NCI-H2081 treated with DMSO at 0.1 percent for 48 hours (cell line): ENCODE results near the gene ABHD17B.

Experiments used
- DNase-seq: peaks from one replicate; lab custom pipeline; 2025; lab: John Stamatoyannopoulos, UW

Gene ABHD17B

DNA sequence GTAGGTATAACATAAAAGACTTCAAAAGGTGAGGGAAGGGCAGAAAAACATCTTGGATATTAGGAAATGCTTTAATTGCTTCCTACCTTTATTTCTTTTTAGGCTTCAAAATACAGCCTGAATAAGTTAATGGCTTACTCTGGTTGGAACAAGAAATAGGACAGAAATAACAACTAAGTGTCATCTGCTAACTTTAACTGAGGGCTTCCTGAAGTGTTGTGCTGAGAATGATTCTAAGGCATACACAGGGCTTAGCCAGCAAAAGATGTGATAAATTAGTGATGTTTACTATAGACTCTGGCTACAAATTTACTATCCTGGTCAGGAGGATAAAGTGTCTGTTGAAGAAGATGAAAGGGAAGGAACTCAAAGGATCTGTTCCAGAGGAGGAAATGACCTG lies 34.2 kb downstream of the ABHD17B start:
- DNase-seq = no peak

DNA sequence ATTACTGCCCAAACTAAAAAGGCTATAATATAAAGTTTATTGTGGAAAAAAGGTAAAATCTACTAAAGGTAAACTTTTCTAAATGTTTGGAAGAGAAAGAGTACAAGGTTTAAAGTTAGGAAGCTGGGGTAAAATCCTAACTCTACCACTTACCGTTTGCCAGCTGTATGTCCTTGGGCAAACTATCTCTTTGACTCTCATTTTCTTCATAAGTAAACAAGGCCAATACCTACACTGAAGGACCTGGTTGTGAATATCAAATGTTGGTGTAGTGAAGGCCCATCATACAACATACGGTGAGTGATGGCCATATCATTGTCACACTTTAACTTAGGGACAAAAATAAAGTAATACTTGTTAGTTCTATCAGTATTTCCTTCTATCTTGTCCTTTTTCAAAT lies 34.9 kb downstream of the ABHD17B start:
- DNase-seq = no peak

DNA sequence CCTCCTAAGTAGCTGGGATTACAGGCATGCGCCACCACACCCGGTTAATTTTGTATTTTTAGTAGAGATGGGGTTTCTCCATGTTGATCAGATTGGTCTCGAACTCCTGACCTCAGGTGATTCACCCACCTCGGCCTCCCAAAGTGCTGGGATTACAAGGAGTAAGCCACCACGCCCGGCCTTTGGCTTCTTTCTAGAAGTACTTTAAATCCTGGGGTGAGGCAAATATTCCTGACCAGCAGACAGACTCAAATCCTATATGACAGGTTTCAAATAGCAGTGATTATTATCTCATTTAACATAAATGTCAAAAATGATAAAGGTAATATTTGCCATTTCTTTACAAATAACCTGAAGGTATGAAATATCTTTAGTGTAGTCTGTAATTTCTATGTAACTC lies 35.6 kb downstream of the ABHD17B start:
- no peak for DNase-seq

DNA sequence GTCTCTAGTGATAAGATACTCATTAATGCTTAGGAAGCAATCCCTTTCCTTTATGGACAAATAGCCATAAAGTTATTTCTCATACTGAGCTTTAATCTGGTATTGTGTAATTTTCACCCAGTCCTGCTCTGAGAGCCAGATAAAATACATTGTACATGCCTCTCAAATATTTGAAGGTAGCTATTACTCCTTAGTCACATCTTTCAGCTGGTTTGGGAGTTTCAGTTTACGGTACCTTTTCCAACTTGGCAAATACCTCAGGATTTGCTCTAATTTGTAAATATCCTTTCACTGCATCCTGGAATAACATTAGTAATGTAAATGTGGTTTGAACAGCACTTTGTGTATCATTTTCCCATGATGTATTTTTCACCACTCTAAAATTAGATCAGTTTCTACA lies 47.4 kb downstream of the ABHD17B start:
- DNase-seq = no peak

DNA sequence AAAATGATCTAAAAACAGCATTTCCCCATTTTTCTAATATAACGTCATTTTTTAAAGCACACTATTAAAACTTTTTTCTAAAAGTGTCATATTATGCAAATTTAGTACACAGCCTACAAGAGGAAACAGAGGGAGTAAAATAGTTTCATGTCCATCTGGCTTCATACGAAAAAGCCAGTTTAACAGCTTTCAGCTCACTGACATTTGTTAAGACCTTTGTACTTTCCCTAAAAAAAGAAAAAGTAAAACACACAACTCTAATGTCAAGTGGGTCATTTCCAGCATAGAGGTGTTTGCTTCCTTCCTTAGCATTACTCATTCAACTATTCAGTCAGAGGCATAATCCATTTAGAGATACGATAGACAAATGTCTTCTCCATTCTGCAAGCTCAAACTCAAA lies 49.4 kb downstream of the ABHD17B start:
- no peak for DNase-seq

DNA sequence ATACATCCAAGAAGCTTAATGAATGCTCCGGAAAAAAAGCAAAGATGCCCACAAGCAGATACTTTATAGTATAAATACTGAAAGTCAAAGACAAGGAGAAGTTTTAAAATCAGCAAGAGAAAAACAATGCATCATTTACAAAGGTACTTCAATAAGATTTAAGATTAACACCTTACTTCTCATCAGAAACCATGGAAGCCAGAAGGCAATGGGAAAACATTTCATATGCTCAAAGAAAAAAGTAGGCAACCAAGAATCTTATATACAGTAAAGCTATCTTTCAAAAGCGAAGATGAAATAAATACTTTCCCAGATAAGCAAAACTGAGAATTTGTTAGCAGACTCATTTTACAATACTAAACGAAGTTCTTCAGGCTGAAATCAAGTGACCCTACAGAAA lies 51.1 kb downstream of the ABHD17B start:
- no peak for DNase-seq

DNA sequence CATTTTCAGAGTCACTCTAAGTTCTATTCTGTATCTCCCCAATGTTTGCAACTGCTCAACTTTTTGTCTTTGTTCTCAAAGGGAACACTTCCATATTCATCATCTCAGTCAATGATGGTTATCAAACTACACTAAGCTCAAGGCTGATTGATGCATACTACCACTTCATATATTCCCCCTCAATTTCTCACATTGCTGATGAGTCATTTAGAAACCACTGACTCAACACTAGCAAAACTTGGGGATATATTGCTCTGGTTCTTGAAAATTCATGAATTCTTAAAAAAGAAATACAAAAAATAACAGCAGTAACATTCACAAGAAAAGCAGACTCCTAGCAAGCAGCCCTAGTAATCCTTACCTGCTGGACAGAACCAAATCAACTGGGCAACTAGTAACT lies 52.2 kb downstream of the ABHD17B start:
- DNase-seq = no peak

DNA sequence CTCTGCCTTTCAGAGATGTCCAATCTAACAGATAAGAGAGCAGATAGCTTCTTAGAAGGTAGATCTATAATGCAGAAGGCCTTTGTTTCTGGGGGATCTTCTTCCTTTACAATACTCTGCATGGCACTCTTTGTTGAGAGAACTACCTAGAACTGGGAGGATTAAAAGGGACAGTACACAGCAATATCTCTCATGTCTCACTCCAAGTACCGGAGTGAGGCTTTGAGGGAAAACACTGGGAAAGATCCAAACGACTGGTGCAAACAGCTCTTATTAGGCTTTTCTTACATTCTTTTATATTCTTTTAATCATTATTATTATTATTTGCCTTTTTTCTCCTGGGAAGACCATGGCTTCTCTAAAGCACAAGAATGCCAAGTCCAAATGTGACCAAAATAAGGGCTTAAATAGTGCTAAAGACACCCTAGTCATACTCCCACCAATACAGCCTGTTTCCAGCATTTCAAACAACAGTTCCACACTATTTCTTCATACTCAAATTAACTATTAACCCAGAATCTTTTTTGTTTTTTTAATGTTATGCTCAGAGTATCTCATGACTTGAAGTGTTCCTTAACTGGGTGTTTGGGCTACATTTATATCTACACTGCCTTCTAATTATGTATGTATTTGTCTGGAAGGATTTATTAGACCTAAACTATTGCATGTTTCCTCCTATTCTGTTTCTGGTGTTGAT lies 52.7 kb downstream of the ABHD17B start:
- no peak for DNase-seq

DNA sequence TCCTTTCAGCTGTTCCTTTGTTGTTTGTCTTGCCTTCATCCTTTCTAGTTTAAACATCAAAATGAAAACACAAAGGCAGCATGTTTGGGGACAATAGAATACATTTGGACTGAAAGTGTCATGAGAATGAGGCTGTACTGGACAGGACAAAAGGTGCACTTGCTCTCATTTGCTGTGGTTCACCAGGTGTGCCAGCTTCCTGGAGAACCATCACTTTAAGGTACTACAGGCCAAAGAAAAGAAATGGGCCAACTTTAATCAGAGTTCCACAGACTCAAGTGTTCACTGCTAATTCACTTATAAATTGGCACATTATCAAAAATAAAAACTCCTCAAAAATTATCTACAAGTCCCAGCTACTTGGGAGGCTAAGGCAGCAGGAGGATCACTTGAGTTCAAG lies 53.8 kb downstream of the ABHD17B start:
- no peak for DNase-seq

DNA sequence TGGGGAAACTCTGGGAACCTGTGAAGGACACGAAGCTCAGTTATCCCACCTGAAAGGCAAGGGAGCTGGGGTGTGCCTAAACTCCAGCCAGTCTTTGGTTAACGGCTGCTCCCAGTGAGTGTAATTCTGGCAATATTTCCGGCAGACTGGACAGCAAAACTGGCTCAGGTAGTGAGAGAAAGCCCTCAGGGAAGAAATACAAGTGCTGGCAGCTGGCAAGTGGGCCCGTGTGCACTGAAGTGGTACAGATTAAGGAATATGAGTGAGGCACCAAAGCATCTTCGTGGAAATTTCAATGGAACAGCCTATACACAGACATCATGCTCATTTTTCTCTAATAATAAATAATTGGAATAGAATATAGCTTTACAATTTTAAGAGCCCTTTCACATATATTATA lies 56.2 kb downstream of the ABHD17B start:
- no peak for DNase-seq

DNA sequence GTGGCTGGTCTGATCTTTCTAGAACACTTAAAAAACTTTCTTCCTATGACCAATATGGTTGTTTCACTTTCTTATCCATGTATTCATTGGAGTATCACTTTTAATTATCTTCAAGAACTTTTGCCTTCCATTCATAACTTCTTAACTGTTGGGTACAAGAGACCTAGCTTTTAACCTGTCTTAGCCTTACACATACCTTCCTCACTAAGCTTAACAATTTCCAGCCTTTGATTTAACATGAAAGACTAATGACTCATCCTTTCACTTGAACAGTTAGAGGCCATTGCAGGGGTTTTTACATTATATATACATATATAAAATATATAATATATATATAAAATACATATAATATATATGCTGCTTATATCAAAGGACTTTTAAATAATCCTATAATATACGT lies 57.9 kb downstream of the ABHD17B start:
- no peak for DNase-seq

DNA sequence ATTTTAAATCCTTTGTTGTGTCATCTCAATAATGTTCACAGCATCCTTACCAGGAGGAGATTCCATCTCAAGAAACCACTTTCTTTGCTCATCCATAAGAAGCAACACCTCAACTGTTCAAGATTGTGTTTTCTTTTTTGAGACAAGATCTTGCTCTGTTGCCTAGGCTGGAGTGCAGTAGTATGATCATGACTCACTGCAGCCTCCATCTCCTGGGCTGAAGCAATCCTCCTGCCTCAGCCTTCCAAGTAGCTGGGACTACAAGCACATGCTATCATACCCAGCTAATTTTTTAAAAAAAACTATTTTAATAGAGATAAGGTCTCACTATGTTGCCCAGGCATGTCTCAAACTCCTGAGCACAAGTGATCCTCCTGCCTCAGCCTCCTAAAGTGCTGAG lies 60.0 kb downstream of the ABHD17B start:
- DNase-seq = no peak

DNA sequence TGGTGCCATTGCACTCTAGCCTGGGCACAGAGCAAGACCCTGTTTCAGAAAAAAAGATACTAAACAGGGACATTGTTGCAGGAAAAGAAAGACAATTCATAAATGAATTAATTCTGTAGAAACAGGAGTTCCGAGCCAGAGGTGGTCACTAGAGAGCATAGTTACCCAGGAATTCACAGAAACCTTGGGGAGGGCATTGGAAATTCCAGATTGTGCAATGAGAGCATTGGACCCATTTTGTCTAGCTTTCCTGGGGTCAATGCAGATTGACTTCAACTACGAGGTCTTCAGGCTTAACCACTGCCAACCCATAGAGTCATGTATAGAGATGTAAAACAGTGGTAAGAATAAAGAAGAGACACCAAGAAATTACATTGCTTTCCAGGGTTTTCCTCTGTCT lies 63.1 kb downstream of the ABHD17B start:
- no peak for DNase-seq

DNA sequence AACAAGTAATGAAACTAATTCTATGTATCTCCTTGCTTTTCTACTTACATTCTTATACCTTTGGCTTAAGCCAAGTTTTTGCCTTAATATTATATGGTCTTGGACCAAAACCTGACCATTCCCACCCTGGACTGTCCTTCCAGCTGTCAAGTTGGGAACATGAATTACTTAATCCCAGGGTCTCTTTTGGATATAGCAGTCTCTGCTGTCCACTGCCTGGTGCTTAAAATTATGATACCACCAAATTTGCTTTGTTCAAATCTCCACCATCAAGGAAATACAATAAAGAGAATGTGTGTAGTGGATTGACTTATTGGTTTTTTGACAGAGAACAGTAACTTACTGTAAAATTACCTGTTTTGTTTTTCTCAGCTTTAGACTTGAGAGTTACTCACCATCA lies 66.2 kb downstream of the ABHD17B start:
- DNase-seq = no peak

DNA sequence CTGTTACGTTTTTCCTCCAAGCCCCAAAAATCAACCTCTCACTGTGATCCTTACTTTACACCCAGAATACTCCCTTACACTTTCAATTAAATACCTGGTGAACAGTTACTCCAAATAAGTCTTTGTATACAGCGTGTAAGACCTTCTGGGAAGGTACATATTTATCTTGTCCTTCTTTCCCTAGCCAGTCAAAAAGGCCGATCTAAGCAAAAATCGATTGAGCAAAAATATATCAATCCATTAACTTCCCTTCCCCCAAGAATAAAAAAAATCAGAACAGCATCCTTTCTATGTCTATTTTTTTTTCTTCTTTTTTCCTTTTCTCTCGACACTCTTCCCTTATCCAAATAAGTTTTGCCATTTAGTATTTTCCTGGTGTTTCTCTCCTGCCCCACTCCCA lies 71.3 kb downstream of the ABHD17B start:
- no peak for DNase-seq

DNA sequence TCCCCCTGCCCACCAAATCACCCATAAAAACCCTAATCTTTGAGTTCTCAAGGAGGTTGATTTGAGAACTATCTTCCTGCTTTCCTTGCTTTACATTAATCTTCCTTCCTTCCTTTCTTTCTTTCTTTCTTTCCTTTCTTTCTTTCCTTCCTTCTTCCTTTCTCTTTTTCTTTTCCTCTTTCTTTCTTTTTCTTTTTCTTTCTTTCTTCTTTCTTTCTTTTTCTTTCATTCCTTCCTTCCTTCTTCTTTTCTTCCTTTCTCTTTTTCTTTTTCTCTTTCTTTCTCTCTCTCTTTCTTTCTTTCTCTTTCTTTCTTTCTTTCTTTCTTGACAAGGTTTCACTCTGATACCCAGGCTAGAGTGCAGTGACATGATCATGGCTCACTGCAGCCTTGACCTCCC lies 75.4 kb downstream of the ABHD17B start:
- DNase-seq = no peak

DNA sequence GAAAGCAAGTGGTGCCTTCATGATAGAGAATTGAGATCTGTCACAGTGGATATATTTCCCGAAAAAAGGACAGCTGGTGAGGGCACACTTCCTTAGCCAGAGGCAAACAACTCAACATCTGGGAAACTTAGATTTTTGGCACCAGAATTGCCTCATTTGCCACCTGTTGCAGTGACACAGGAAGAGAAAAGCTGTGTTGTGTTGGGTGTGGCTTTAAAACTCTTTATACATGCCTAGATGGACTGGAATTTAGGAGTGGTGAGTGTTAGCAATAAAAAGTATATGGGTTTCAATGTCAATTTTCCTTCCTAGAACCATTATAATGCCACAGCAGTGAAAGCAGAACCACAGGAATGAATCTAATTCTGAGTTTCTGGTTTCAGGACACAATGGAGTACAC lies 80.1 kb downstream of the ABHD17B start:
- DNase-seq = no peak

DNA sequence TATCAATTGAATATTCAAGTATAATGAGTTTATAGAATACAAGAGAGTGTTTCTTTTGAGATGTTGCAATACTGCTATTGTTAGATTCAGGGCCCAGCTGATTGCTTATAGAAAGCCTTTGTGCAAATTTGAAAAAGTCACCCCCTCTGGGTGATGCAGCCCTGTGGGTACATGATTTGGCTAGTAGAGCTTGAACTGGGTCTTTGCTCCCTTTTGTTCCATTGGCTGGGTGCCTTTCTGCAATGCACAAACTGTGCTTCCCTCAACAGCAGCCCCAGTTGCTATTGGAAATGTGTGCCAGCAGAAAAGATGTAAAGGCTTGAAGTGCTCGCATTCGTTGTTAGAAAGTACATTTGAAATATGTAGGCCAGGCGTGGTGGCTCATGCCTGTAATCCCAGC lies 80.8 kb downstream of the ABHD17B start:
- no peak for DNase-seq

DNA sequence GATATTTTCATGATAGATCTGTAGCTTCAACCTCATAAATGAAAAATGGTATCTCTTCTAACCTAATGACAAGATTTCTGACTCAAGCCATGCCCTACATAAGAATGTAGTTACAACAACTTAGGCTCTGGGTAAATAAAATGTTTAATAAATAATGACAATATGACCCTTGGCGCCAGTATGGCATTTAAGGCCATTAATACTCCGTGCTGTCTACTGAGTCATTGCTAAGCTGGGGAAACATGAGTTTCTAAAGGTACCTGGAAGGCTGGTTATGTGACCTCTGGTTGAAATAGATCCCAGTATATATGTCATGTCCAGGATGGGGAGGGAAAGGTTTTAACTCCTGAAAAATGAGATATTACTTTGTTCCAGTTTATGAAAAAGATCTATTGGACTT lies 84.7 kb downstream of the ABHD17B start:
- no peak for DNase-seq

DNA sequence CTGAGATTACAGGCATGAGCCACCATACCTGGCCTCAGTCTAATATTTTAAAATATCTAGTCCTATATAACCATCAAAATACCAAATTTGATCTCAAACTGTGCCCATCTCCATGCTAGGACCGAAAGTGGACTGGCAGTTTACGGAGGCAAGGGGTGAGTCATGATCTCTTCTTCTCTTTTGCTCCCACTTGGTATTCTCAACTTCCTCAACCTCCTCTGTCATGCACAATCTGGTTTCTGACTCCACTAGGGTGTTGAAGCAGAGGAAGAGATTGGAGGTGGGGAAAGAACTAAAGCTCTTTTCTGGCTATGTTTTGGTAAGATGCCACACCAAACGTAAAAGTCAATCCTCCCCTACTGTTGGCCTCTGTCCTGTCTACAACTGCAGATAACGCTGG lies 86.7 kb downstream of the ABHD17B start:
- no peak for DNase-seq

DNA sequence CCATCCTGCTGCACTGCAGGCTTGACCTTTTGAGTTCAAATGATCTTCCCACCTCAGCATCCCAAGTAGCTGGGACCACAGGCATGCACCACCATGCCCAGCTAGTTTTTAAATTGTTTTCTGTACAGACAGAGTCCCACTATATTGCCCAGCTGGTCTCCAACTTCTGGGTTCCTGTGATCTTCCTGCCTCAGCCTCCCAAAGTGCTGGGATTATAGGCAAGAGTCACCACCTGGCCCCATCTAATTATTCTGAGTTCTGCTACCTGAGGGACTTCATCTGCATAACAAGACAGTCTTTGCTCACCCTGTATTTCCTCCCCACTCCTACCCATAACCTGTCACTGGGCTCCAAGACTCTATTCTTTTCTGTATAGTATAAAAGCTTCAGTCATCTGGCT lies 88.1 kb downstream of the ABHD17B start:
- no peak for DNase-seq

DNA sequence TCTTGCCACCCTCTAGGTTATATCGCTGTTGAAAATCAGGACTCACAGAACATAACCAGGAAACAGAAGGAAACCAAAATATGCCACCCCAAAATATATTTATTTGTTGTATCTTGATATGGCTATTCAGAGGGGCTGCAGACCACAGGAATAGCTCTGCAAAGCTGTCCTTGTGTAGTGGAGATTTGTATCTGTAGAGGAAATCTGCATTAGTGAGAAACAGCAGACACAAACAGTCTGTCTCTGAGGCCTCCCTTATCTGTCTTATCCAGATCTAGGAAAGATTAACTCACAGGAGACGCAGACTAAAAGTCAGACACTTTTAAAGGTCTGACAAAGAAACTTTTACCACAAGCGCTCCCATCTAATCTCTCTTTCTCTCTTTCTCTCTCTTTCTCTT lies 88.5 kb downstream of the ABHD17B start:
- no peak for DNase-seq

DNA sequence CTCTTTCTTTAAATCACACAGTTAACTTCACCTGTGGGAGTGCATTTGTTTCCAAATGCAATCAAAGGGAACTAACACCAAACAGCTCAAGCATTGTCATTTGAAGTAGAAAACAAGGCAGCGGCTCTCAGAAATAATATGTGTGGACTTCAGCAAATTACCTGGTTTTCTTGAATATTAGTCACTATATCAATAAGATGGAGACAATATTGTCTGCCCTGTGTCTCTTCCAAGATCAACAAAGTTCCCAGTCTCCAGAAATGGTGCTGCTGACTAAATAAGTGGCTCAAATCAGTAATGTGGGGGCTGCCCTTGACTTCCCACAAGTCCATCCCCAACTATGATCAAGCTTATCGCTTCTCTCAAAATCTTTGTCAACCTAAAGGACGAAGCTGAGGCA lies 89.6 kb downstream of the ABHD17B start:
- DNase-seq = no peak

DNA sequence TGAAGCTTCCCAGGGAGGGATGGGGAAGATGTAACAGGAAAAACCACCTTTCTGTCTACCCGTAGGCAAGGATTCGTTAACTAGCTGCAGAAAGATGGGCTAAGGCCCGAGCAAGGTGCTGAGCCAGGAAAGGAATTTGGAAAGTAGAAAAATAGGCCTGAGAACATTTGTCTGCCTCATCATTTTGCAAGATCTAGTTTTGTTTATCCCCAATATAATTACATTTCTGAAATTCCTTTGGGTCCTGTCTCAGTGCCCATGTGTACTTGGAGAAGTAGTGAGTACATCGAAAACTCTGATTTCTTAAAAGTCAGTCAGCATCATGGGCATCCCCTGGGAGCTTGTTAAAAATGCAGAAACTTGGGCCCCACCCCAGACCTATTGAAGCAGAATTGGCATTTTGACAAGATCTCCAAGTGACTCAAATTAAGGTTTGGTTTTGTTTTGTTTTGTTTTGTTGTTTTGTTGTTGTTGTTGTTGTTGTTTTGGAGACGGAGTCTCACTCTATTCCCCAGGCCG lies 90.5 kb downstream of the ABHD17B start:
- DNase-seq = no peak
